SK-N-SH (cell line): ENCODE measurements around the gene ACLY.
A peak's percentile ranks its signal among the peaks of the same experiment; 100 is the strongest.

Experiments
- CTCF ChIP-seq: fragments of 200-600 bp; sonication (generic); IDR thresholded peaks from 2 replicates; pipeline ENCODE4 v1.6.1; 2017; ENCODE audit warnings: antibody characterized with exemption, mild to moderate bottlenecking, moderate library complexity
- EP300 ChIP-seq, 2 experiments: IDR thresholded peaks; 2 replicates each; pipeline versions ENCODE4 v1.4.0 to v1.6.1; 2012; ENCODE audit warnings: borderline replicate concordance in 1 of 2, low read depth in 1 of 2, low read length in 1 of 2
- FOXM1 ChIP-seq: IDR thresholded peaks from 2 replicates; pipeline ENCODE4 v1.4.0; 2012; ENCODE audit warnings: low read depth, mild to moderate bottlenecking
- GABPA ChIP-seq: IDR thresholded peaks from 2 replicates; pipeline ENCODE4 v1.4.0; 2012; ENCODE audit warnings: low read depth, mild to moderate bottlenecking
- MAX ChIP-seq: IDR thresholded peaks from 2 replicates; pipeline ENCODE4 v1.4.0; 2012; ENCODE audit warnings: low read depth
- NRF1 ChIP-seq: IDR thresholded peaks from 2 replicates; pipeline ENCODE4 v1.6.1; 2012; ENCODE audit warnings: low read depth, mild to moderate bottlenecking, low read length
- POLR2AphosphoS5 ChIP-seq: IDR thresholded peaks from 2 replicates; pipeline ENCODE4 v1.6.1; 2012; ENCODE audit warnings: low read depth, low read length
- RAD21 ChIP-seq: IDR thresholded peaks from 2 replicates; pipeline ENCODE4 v1.6.1; 2012; ENCODE audit warnings: mild to moderate bottlenecking, low read length
- RCOR1 ChIP-seq: fragments of 150-350 bp; IDR thresholded peaks from 2 replicates; pipeline ENCODE4 v1.6.1; 2017; ENCODE audit warnings: antibody characterized with exemption, low read length
- SMC3 ChIP-seq: IDR thresholded peaks from 2 replicates; pipeline ENCODE4 v1.6.1; 2012; ENCODE audit warnings: low read depth, low read length, improper control_type of control experiment
- TAF1 ChIP-seq: IDR thresholded peaks from 2 replicates; pipeline ENCODE4 v1.6.1; 2012; ENCODE audit warnings: low read depth, mild to moderate bottlenecking, low read length, moderate library complexity, borderline replicate concordance
- USF2 ChIP-seq: fragments of 150-350 bp; IDR thresholded peaks from 2 replicates; pipeline ENCODE4 v1.6.1; 2017; ENCODE audit warnings: antibody characterized with exemption, low read length, low read depth, borderline replicate concordance
- YY1 ChIP-seq: IDR thresholded peaks from 2 replicates; pipeline ENCODE4 v1.4.0; 2012; ENCODE audit warnings: low read depth, mild to moderate bottlenecking

GRCh38 chr17:41912925-41913324 lies 5.8 kb downstream of the ACLY start:
- 0 out of 2 replicates have a peak, but pooled peaks have one; percentile 18 for TF ChIP-seq CTCF
- no peak for TF ChIP-seq NRF1
- TF ChIP-seq TAF1: no peak
- TF ChIP-seq USF2: no peak
- no peak for TF ChIP-seq EP300 (IDR thresholded peaks at IDR 0.05; ENCODE audit: borderline replicate concordance in 1 of 2, low read depth in 1 of 2, low read length in 1 of 2)
- no peak for TF ChIP-seq RAD21
- TF ChIP-seq RCOR1: no peak
- no peak for TF ChIP-seq YY1
- no peak for TF ChIP-seq MAX
- no peak for TF ChIP-seq SMC3
- TF ChIP-seq FOXM1: no peak
- no peak for TF ChIP-seq GABPA
- no peak for TF ChIP-seq POLR2AphosphoS5
